Dendritic cell treated with granulocyte-macrophage colony-stimulating factor and Interleukin-4, amounts not matched to agents 40 ng/mL and 50 ng/mL, for 4 days (primary cell): Measurements from ENCODE around the gene RBM33.
A peak's percentile ranks its signal among the peaks of the same experiment; 100 is the strongest.

Experiments
- H3K27ac Mint-ChIP-seq: one replicate; pipeline ENCODE4 v1.8.0; 2022; ENCODE audit warnings: mild to moderate bottlenecking, mixed read lengths
- H3K27me3 Mint-ChIP-seq: one replicate; pipeline ENCODE4 v1.8.0; 2022; ENCODE audit warnings: mild to moderate bottlenecking, mixed read lengths
- H3K36me3 Mint-ChIP-seq: one replicate; pipeline ENCODE4 v1.8.0; 2022; ENCODE audit warnings: low read depth, mixed read lengths
- H3K4me1 Mint-ChIP-seq: one replicate; pipeline ENCODE4 v1.8.0; 2022; ENCODE audit warnings: low read depth, mixed read lengths
- H3K4me3 Mint-ChIP-seq: one replicate; pipeline ENCODE4 v1.8.0; 2022; ENCODE audit warnings: mild to moderate bottlenecking, moderate library complexity, mixed read lengths
- H3K9me3 Mint-ChIP-seq: one replicate; pipeline ENCODE4 v1.8.0; 2022; ENCODE audit warnings: mixed read lengths
- intact Hi-C: fragments of 100-400 bp; cut with micrococcal nuclease; formaldehyde crosslinking; loops from one replicate; pipeline ENCODE4 v1.15.0; 2022

The RBM33 gene

GRCh38 chr7:155765458-155765857 lies 121.0 kb downstream of the RBM33 start:
- H3K4me1 Mint-ChIP-seq, result peaks cover 83% of the 10 kb centered on the region
- intact Hi-C loops, result loop anchor here (10.0 kb wide), 1 partner anchor 391 kb away; no protein-coding TSS in a partner anchor
- H3K27me3 Mint-ChIP-seq, result no peaks in the 10 kb centered on the region
- H3K36me3 Mint-ChIP-seq, result peaks cover 74% of the 10 kb centered on the region
- no peak overlapping the region for H3K4me3 Mint-ChIP-seq
- no peak overlapping the region for H3K27ac Mint-ChIP-seq
- H3K9me3 Mint-ChIP-seq, result no peaks in the 10 kb centered on the region

- intact Hi-C loops, result loop anchor here (10.0 kb wide), 1 partner anchor 392 kb away; no protein-coding TSS in a partner anchor
- no peaks in the 10 kb centered on the region for H3K9me3 Mint-ChIP-seq
- H3K36me3 Mint-ChIP-seq, result peaks cover 82% of the 10 kb centered on the region
- H3K4me1 Mint-ChIP-seq, result peaks cover 80% of the 10 kb centered on the region
- no peaks in the 10 kb centered on the region for H3K27me3 Mint-ChIP-seq
- no peak overlapping the region for H3K27ac Mint-ChIP-seq
- H3K4me3 Mint-ChIP-seq, result no peak overlapping the region
These were observed 121.9 kb downstream of the RBM33 start for GRCh38 chr7:155766386-155766785.

- Mint-ChIP-seq H3K27me3 (no peaks in the 10 kb centered on the region), H3K36me3 (peaks cover 86% of the 10 kb centered on the region), H3K27ac (no peak overlapping the region), H3K4me1 (peaks cover 72% of the 10 kb centered on the region), H3K4me3 (no peak overlapping the region), H3K9me3 (no peaks in the 10 kb centered on the region)
- intact Hi-C loops, result loop anchor here (10.0 kb wide), 1 partner anchor 392 kb away; no protein-coding TSS in a partner anchor
These were observed 122.8 kb downstream of the RBM33 start for GRCh38 chr7:155766966-155767916.

- peak overlapping the region; percentile 39 for H3K4me3 Mint-ChIP-seq
- H3K36me3 Mint-ChIP-seq, result peaks cover 88% of the 10 kb centered on the region
These were observed 125.2 kb downstream of the RBM33 start for GRCh38 chr7:155769701-155770100.

GRCh38 chr7:155770241-155770640 lies 125.8 kb downstream of the RBM33 start:
- no peaks in the 10 kb centered on the region for H3K9me3 Mint-ChIP-seq
- intact Hi-C loops, result no loop called here
- H3K4me1 Mint-ChIP-seq, result peaks cover 44% of the 10 kb centered on the region
- H3K27me3 Mint-ChIP-seq, result no peaks in the 10 kb centered on the region
- H3K36me3 Mint-ChIP-seq, result peaks cover 88% of the 10 kb centered on the region
- no peak overlapping the region for H3K4me3 Mint-ChIP-seq
- peak overlapping the region; percentile 52 for H3K27ac Mint-ChIP-seq

More at GRCh38 chr7:155769701-155770100, 125.2 kb downstream of the RBM33 start:
- no peaks in the 10 kb centered on the region for H3K9me3 Mint-ChIP-seq
- H3K27me3 Mint-ChIP-seq, result no peaks in the 10 kb centered on the region
- peak overlapping the region; percentile 52 for H3K27ac Mint-ChIP-seq
- H3K4me1 Mint-ChIP-seq, result peaks cover 47% of the 10 kb centered on the region
- intact Hi-C loops, result loop anchor here (2.0 to 10.0 kb wide), 3 partner anchors 171 to 395 kb away; no protein-coding TSS in a partner anchor

GRCh38 chr7:155773531-155773930 lies 129.1 kb downstream of the RBM33 start:
- no peaks in the 10 kb centered on the region for H3K27me3 Mint-ChIP-seq
- H3K9me3 Mint-ChIP-seq, result no peaks in the 10 kb centered on the region
- H3K27ac Mint-ChIP-seq, result no peak overlapping the region
- H3K4me3 Mint-ChIP-seq, result no peak overlapping the region
- H3K4me1 Mint-ChIP-seq, result peaks cover 24% of the 10 kb centered on the region
- H3K36me3 Mint-ChIP-seq, result peaks cover 88% of the 10 kb centered on the region
- intact Hi-C loops, result no loop called here

- Mint-ChIP-seq H3K27me3 (no peaks in the 10 kb centered on the region), H3K27ac (no peak overlapping the region), H3K4me1 (peaks cover 10% of the 10 kb centered on the region), H3K9me3 (no peaks in the 10 kb centered on the region), H3K4me3 (no peak overlapping the region), H3K36me3 (peaks cover 93% of the 10 kb centered on the region)
- intact Hi-C loops, result no loop called here
These were observed 130.5 kb downstream of the RBM33 start for GRCh38 chr7:155774947-155775346.

- peaks cover 93% of the 10 kb centered on the region for H3K36me3 Mint-ChIP-seq
- H3K9me3 Mint-ChIP-seq, result no peaks in the 10 kb centered on the region
- H3K27ac Mint-ChIP-seq, result no peak overlapping the region
- H3K4me3 Mint-ChIP-seq, result no peak overlapping the region
- peaks cover 4% of the 10 kb centered on the region for H3K4me1 Mint-ChIP-seq
- intact Hi-C loops, result no loop called here
- no peaks in the 10 kb centered on the region for H3K27me3 Mint-ChIP-seq
These were observed 131.2 kb downstream of the RBM33 start for GRCh38 chr7:155775691-155776090.

GRCh38 chr7:155776606-155777005 lies 132.1 kb downstream of the RBM33 start:
- no peak overlapping the region for H3K27ac Mint-ChIP-seq

GRCh38 chr7:155778349-155778748 lies 133.9 kb downstream of the RBM33 start:
- no peak overlapping the region for H3K4me3 Mint-ChIP-seq

More at GRCh38 chr7:155776606-155777005, 132.1 kb downstream of the RBM33 start:
- no peaks in the 10 kb centered on the region for H3K27me3 Mint-ChIP-seq
- H3K36me3 Mint-ChIP-seq, result peaks cover 96% of the 10 kb centered on the region
- H3K4me3 Mint-ChIP-seq, result no peak overlapping the region
- H3K4me1 Mint-ChIP-seq, result no peaks in the 10 kb centered on the region
- H3K9me3 Mint-ChIP-seq, result no peaks in the 10 kb centered on the region
- intact Hi-C loops, result no loop called here

GRCh38 chr7:155780884-155781283 lies 136.4 kb downstream of the RBM33 start:
- Mint-ChIP-seq H3K36me3 (peaks cover 84% of the 10 kb centered on the region), H3K27ac (no peak overlapping the region), H3K4me3 (no peak overlapping the region), H3K27me3 (peaks cover 9% of the 10 kb centered on the region), H3K9me3 (no peaks in the 10 kb centered on the region), H3K4me1 (no peaks in the 10 kb centered on the region)
- intact Hi-C loops, result no loop called here

More at GRCh38 chr7:155778349-155778748, 133.9 kb downstream of the RBM33 start:
- Mint-ChIP-seq H3K27ac (no peak overlapping the region), H3K36me3 (peaks cover 98% of the 10 kb centered on the region), H3K4me1 (no peaks in the 10 kb centered on the region), H3K27me3 (no peaks in the 10 kb centered on the region), H3K9me3 (no peaks in the 10 kb centered on the region)
- intact Hi-C loops, result no loop called here

- H3K27me3 Mint-ChIP-seq, result peaks cover 13% of the 10 kb centered on the region
- no peaks in the 10 kb centered on the region for H3K4me1 Mint-ChIP-seq
- intact Hi-C loops, result no loop called here
- H3K27ac Mint-ChIP-seq, result no peak overlapping the region
- no peak overlapping the region for H3K4me3 Mint-ChIP-seq
- no peaks in the 10 kb centered on the region for H3K9me3 Mint-ChIP-seq
- peaks cover 78% of the 10 kb centered on the region for H3K36me3 Mint-ChIP-seq
These were observed 137.0 kb downstream of the RBM33 start for GRCh38 chr7:155781433-155781832.

GRCh38 chr7:155782466-155782865 lies 138.0 kb downstream of the RBM33 start:
- H3K27ac Mint-ChIP-seq, result no peak overlapping the region

GRCh38 chr7:155785536-155785935 lies 141.1 kb downstream of the RBM33 start:
- Mint-ChIP-seq H3K9me3 (no peaks in the 10 kb centered on the region), H3K27ac (no peak overlapping the region), H3K4me3 (no peak overlapping the region), H3K36me3 (peaks cover 40% of the 10 kb centered on the region), H3K27me3 (peaks cover 32% of the 10 kb centered on the region), H3K4me1 (peaks cover 6% of the 10 kb centered on the region)
- intact Hi-C loops, result no loop called here

More at GRCh38 chr7:155782466-155782865, 138.0 kb downstream of the RBM33 start:
- intact Hi-C loops, result no loop called here
- Mint-ChIP-seq H3K4me3 (no peak overlapping the region), H3K4me1 (peaks cover 1% of the 10 kb centered on the region), H3K9me3 (no peaks in the 10 kb centered on the region), H3K36me3 (peaks cover 68% of the 10 kb centered on the region), H3K27me3 (peaks cover 19% of the 10 kb centered on the region)
